MM.1S (cell line): Measurements from ENCODE around the gene ALDH1B1.

Experiments
- DNase-seq: peaks from one replicate; pipeline ENCODE4 v3.0.0-alpha.2; 2015
- H2AFZ ChIP-seq: fragments of 300-600 bp; sonication (generic); 2 replicates; pipeline ENCODE4 v1.6.0; 2016; ENCODE audit warnings: antibody characterized with exemption, low read length
- H3F3A ChIP-seq: fragments of 300-600 bp; sonication (generic); 2 replicates; pipeline ENCODE4 v1.6.1; 2016; ENCODE audit warnings: mild to moderate bottlenecking, antibody characterized with exemption, low read length, moderate library complexity, mixed read lengths; ENCODE audit not compliant: insufficient read depth
- H3K27ac ChIP-seq: fragments of 300-600 bp; sonication (generic); 2 replicates; pipeline ENCODE4 v1.5.1; 2016; ENCODE audit warnings: mild to moderate bottlenecking, low read length
- H3K27me3 ChIP-seq: fragments of 300-600 bp; sonication (generic); replicated peaks from 2 replicates; pipeline ENCODE4 v1.6.0; 2016; ENCODE audit warnings: low read length; ENCODE audit not compliant: insufficient read depth
- H3K36me3 ChIP-seq: fragments of 300-600 bp; sonication (generic); replicated peaks from 2 replicates; pipeline ENCODE4 v1.6.1; 2016; ENCODE audit warnings: mild to moderate bottlenecking, low read length, mixed read lengths; ENCODE audit not compliant: insufficient read depth
- H3K4me1 ChIP-seq: fragments of 300-600 bp; sonication (generic); 2 replicates; pipeline ENCODE4 v1.6.1; 2016; ENCODE audit warnings: low read length, mixed read lengths
- H3K4me2 ChIP-seq: fragments of 300-600 bp; sonication (generic); 2 replicates; pipeline ENCODE4 v1.6.0; 2016; ENCODE audit warnings: low read depth, low read length
- H3K4me3 ChIP-seq: fragments of 300-600 bp; sonication (generic); 2 replicates; pipeline ENCODE4 v1.5.1; 2016; ENCODE audit warnings: low read length, mixed read lengths
- H3K79me2 ChIP-seq: fragments of 300-600 bp; sonication (generic); 2 replicates; pipeline ENCODE4 v1.6.1; 2016; ENCODE audit warnings: mixed run types, low read length, mixed read lengths
- H3K9ac ChIP-seq: fragments of 300-600 bp; sonication (generic); 2 replicates; pipeline ENCODE4 v1.6.1; 2016; ENCODE audit warnings: low read length, mixed read lengths
- H3K9me2 ChIP-seq: fragments of 300-600 bp; sonication (generic); replicated peaks from 2 replicates; pipeline ENCODE4 v1.6.1; 2016; ENCODE audit warnings: mild to moderate bottlenecking, low read length, mixed read lengths; ENCODE audit not compliant: insufficient read depth
- H3K9me3 ChIP-seq: fragments of 300-600 bp; sonication (generic); replicated peaks from 2 replicates; pipeline ENCODE4 v1.6.1; 2016; ENCODE audit warnings: mild to moderate bottlenecking, low read length, mixed read lengths; ENCODE audit not compliant: insufficient read depth
- H4K20me1 ChIP-seq: fragments of 300-600 bp; sonication (generic); 2 replicates; pipeline ENCODE4 v1.6.1; 2016; ENCODE audit warnings: mild to moderate bottlenecking, low read length, moderate library complexity, mixed read lengths; ENCODE audit not compliant: insufficient read depth
- CTCF ChIP-seq: fragments of 300-600 bp; sonication (generic); IDR thresholded peaks from 2 replicates; pipeline ENCODE4 v1.5.1; 2016; ENCODE audit warnings: antibody characterized with exemption, low read length, mixed read lengths
- EZH2 ChIP-seq: fragments of 300-600 bp; sonication (generic); optimal IDR thresholded peaks from 2 replicates; pipeline ENCODE3; 2017; ENCODE audit warnings: low read depth, mild to moderate bottlenecking, antibody characterized with exemption, low read length, mixed read lengths
- EZH2phosphoT487 ChIP-seq: fragments of 300-600 bp; sonication (generic); IDR thresholded peaks from 2 replicates; pipeline ENCODE4 v1.6.1; 2018; ENCODE audit warnings: antibody characterized with exemption, low read length

ALDH1B1 gene

GRCh38 chr9:38428062-38428461, 35.6 kb downstream of the ALDH1B1 start:
- no peak overlapping the region for H3K9ac ChIP-seq
- no peaks in the 10 kb centered on the region for H3K4me1 ChIP-seq
- H3K36me3 ChIP-seq, result no peaks in the 10 kb centered on the region
- H3K9me3 ChIP-seq, result no peaks in the 10 kb centered on the region
- H3K79me2 ChIP-seq, result no peaks in the 10 kb centered on the region
- no peaks in the 10 kb centered on the region for H3K27me3 ChIP-seq
- no peak for DNase-seq
- TF ChIP-seq EZH2 (no peak), CTCF (no peak), EZH2phosphoT487 (no peak)
- no peaks in the 10 kb centered on the region for H3K9me2 ChIP-seq
- H3K4me2 ChIP-seq, result no peak overlapping the region
- no peaks in the 10 kb centered on the region for H3F3A ChIP-seq
- no peak overlapping the region for H3K27ac ChIP-seq
- H4K20me1 ChIP-seq, result no peaks in the 10 kb centered on the region
- H3K4me3 ChIP-seq, result no peak overlapping the region
- no peak overlapping the region for H2AFZ ChIP-seq

- Histone ChIP-seq H3K36me3 (no peaks in the 10 kb centered on the region), H4K20me1 (no peaks in the 10 kb centered on the region), H3K4me1 (no peaks in the 10 kb centered on the region), H3K4me2 (no peak overlapping the region), H3F3A (no peaks in the 10 kb centered on the region), H3K9ac (no peak overlapping the region), H3K27me3 (no peaks in the 10 kb centered on the region), H3K79me2 (no peaks in the 10 kb centered on the region), H2AFZ (no peak overlapping the region), H3K4me3 (no peak overlapping the region), H3K9me3 (no peaks in the 10 kb centered on the region), H3K9me2 (no peaks in the 10 kb centered on the region), H3K27ac (no peak overlapping the region)
- DNase-seq, result no peak
- TF ChIP-seq CTCF, result no peak
- no peak for TF ChIP-seq EZH2phosphoT487
- TF ChIP-seq EZH2, result no peak
These were observed 38.6 kb downstream of the ALDH1B1 start for GRCh38 chr9:38431116-38431515.

- Histone ChIP-seq H2AFZ (no peak overlapping the region), H3K27ac (no peak overlapping the region), H3K27me3 (no peaks in the 10 kb centered on the region), H3K4me2 (no peak overlapping the region), H3K9me3 (no peaks in the 10 kb centered on the region), H3K79me2 (no peaks in the 10 kb centered on the region), H3K4me3 (no peak overlapping the region), H3F3A (no peaks in the 10 kb centered on the region), H4K20me1 (no peaks in the 10 kb centered on the region), H3K9ac (no peak overlapping the region), H3K4me1 (no peaks in the 10 kb centered on the region), H3K9me2 (no peaks in the 10 kb centered on the region), H3K36me3 (no peaks in the 10 kb centered on the region)
- DNase-seq, result peak; percentile 26
- TF ChIP-seq EZH2phosphoT487 (no peak), CTCF (peak; percentile 63)
These were observed 40.5 kb downstream of the ALDH1B1 start for GRCh38 chr9:38432922-38433510.
